NCI-H1417 treated with DMSO at 0.1 percent for 48 hours (cell line): ENCODE data around the gene METTL16.
"Not testable (repeated sequence)": the region's sequence is repeated elsewhere in the genome, so short reads cannot be mapped to it uniquely, and the experiment has no call there.

Source experiments
- DNase-seq: peaks from one replicate; lab custom pipeline; 2025; lab: John Stamatoyannopoulos, UW

Gene METTL16

DNA sequence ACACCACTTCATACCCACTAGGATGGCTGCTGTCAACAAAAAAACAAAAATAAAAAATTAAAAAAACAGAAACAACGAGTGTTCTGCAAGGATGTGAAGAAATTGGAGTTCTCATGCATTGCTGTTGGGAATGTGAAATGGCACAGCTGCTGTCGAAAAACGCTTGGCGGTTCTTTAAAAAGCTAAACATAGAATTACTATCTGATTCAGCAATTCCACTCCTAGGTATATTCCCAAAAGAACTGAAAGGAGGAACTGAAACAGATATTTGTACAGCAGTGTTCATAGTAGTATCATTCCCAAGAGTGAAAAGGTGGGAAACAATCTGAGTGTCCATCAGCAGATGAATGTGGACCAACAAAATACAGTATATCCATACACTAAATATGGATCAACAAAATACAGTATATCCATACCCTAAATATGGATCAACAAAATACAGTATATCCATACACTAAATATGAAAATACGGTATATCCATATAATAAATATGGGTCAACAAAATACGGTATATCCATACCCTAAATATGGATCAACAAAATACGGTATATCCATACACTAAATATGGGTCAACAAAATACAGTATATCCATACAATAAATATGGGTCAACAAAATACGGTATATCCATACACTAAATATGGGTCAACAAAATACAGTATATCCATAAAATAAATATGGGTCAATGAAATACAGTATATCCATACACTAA lies 8.7 kb downstream of the METTL16 start:
- no peak for DNase-seq

DNA sequence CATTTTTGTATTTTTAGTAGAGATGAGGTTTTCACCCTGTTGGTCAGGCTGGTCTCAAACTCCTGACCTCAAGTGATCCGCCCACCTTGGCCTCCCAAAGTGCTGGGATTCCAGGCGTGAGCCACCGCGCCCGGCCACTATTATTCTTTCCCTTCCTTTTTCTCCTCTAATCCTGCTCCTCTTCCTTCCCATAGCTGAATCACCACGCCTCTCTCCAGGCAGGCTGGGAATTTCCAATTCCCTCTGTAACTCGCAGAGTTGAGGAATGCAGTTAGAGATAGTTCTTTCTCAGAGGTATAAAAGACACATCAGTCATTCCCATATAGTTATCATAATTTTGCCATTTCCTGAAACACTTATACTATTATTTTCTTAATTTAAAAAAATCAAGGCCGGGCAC lies 11.2 kb downstream of the METTL16 start:
- DNase-seq, result no peak

DNA sequence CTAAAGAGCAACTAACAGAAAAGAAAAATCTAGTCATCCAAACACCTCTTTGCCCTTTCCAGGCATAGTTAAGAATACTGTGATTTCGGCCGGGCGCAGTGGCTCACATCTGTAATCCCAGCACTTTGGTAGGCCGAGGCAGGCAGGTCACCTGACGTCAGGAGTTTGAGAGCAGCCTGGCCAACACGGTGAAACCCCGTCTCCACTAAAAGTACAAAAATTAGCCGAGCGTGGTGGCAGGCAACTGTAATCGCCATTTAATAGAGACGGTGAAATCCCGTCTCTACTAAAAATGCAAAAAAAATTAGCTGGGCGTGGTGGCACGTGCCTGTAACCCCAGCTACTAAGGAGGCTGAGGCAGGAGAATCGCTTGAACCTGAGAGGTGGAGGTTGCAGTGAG lies 22.4 kb downstream of the METTL16 start:
- not testable (repeated sequence) for DNase-seq

- no peak for DNase-seq
Observed at GRCh38 chr17:2487306-2487705, 24.4 kb downstream of the METTL16 start.

DNA sequence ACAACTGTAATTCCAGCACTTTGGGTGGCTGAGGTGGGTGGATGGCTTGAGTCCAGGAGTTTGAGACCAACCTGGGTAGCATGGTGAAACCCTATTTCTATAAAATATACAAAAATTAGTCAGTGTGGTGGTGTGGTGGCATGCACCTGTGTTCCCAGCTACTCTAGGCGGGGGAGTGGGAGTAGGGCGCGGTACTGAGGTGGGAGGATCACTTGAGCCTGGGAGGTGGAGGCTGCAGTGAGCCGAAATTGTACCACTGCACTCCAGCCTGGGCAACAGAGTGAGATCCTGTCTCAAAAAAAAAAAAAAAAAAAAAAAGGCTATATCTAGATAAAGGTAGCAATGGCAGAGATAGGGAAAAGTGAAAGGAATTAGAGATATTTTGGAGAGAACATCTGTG lies 25.0 kb downstream of the METTL16 start:
- DNase-seq, result not testable (repeated sequence)

- DNase-seq, result no peak
Observed at GRCh38 chr17:2485970-2486369, 25.7 kb downstream of the METTL16 start.

GRCh38 chr17:2485543-2485942 lies 26.1 kb downstream of the METTL16 start:
- DNase-seq, result no peak

GRCh38 chr17:2484876-2485275 lies 26.8 kb downstream of the METTL16 start:
- DNase-seq, result peak; percentile 73

GRCh38 chr17:2483084-2483483 lies 28.6 kb downstream of the METTL16 start:
- DNase-seq, result no peak

GRCh38 chr17:2482218-2482617 lies 29.5 kb downstream of the METTL16 start:
- DNase-seq, result no peak

DNA sequence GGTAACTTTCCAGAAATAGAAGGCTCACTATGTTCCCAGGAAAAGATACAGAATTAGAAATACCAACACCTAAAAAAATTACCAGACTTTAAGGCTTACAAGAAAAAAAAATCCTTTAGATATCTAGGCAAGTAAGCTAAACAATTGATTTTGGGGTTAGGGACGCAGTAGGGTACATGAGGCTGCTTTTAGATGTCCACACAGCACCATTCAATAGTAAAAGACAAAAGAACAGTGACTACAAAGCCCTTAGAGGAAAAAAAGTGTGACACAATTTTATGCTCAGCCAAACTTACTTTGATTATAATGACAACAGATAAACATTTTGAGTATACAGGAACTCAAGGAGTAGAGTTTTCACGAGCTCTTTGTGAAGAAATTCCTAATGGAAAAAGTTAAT lies 29.9 kb downstream of the METTL16 start:
- DNase-seq, result no peak

- no peak for DNase-seq
Observed at GRCh38 chr17:2478458-2478857, 33.2 kb downstream of the METTL16 start.

- DNase-seq, result no peak
Observed at GRCh38 chr17:2475056-2475455, 36.6 kb downstream of the METTL16 start.

DNA sequence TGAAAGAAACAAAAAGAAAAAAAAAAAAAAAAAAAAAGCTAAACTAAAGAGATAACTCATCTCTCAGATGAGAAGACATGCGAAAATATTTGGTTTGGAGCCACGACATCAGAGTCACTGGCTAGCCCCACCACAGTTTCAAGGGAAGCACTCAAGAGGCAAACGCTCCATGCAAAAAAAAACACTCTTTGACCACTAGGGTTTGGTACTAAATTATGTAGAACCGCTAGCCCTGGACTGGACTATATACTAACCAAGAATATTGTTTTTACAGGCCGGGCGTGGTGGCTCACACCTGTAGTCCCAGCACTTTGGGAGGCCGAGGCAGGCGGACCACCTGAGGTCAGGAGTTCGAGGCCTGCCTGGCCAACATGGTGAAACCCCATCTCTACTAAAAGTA lies 37.3 kb downstream of the METTL16 start:
- DNase-seq, result no peak

DNA sequence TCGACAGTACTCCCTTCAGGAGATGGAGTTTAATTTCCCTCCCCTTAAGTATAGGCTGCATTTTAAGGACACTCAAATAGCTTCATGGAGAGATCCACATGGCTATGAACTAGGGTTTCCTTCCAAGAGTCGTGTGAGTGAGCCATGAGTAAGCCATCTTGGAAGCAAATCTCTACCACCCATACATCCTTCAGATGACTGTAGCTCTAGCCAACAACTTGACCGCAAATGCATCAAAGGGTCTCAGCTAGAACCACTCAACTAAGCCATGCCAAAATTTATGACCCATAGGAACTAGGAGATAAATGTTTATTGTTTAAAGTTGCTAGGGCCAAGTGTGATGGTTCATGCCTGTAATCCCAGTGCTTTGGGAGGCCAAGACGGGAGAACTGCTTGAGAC lies 43.4 kb downstream of the METTL16 start:
- DNase-seq, result no peak

- no peak for DNase-seq
Observed at GRCh38 chr17:2466931-2467330, 44.8 kb downstream of the METTL16 start.

GRCh38 chr17:2462481-2462880 lies 49.2 kb downstream of the METTL16 start:
- DNase-seq, result no peak

DNA sequence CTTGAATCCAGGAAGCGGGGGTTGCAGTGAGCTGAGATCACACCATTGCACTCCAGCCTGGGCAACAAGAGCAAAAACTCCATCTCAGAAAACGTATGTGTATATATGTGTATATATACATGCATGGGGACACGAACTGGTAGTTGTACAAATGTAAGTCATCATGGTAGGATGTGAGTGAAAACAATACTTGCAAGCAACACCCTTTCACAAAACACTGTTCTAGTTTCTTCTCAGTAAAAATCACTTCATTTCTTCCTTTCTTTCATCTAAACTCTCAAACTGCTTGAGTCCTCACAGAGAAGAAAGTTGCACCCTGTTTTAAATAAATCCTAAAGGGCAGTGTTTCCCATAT lies 51.8 kb downstream of the METTL16 start:
- no peak for DNase-seq

DNA sequence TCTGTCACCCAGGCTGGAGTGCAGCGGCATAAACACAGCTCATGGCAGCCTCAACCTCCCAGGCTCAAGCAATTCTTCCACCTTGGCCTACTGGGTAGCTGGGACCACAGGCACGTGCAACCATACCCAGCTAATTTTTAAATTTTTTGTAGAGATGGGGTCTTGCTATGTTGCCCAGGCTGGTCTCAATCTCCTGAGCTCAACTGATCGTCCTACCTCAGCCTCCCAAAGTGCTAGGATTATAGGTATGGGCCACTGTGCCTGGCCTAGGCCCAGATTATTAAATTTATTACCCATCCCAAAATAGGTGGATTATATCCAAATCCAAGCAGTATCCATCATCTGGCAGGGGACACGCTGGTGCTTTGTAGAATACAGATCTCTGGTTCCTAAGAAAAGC lies 53.8 kb downstream of the METTL16 start:
- no peak for DNase-seq

- no peak for DNase-seq
Observed at GRCh38 chr17:2456475-2456874, 55.2 kb downstream of the METTL16 start.

- DNase-seq, result no peak
Observed at GRCh38 chr17:2455956-2456355, 55.7 kb downstream of the METTL16 start.

- no peak for DNase-seq
Observed at GRCh38 chr17:2453866-2454265, 57.8 kb downstream of the METTL16 start.

DNA sequence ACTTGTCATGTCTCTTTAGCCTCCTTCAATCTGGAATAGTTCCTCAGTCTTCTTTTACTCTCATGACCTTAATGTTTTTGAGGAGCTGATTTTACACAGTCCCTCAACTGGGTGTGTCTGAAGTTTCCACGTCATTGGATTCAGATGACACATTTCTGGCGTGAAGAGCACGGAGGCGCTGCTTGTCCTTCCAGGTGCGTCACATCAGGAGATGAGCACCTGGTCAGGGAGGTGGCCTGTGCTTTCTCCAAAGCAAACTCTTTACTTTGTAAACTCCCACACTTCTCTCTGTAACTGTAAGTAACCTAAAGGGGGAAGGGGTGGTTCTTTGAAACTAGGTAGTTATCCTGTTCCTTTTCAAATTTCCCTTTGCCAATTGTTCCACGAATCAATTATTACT lies 58.4 kb downstream of the METTL16 start:
- DNase-seq, result no peak

GRCh38 chr17:2452216-2452750 lies 59.4 kb downstream of the METTL16 start:
- no peak for DNase-seq
